ENCODE results near the gene PACSIN3.
"Not testable (repeated sequence)": the region's sequence is repeated elsewhere in the genome, so short reads cannot be mapped to it uniquely, and the experiment has no call there.

The PACSIN3 gene

GRCh38 chr11:47191137-47191536, 4.9 kb upstream of the PACSIN3 start:
- DNase-seq = not testable (repeated sequence)

- DNase-seq = no peak
Observed at GRCh38 chr11:47189100-47189834, 3.0 kb upstream of the PACSIN3 start.

GRCh38 chr11:47188259-47188658, 2.0 kb upstream of the PACSIN3 start:
- DNase-seq = no peak

- no peak for DNase-seq
Observed at GRCh38 chr11:47187723-47188122, 1.5 kb upstream of the PACSIN3 start.

GRCh38 chr11:47186700-47187695, 764 bp upstream of the PACSIN3 start:
- peak; percentile 22 to 24 for DNase-seq

GRCh38 chr11:47185305-47186075, 744 bp downstream of the PACSIN3 start:
- DNase-seq = no peak

- DNase-seq = no peak
Observed at GRCh38 chr11:47184711-47185304, 1.4 kb downstream of the PACSIN3 start.

GRCh38 chr11:47183969-47184368, 2.3 kb downstream of the PACSIN3 start:
- DNase-seq = no peak

- no peak for DNase-seq
Observed at GRCh38 chr11:47183031-47183856, 3.0 kb downstream of the PACSIN3 start.

GRCh38 chr11:47182380-47182779, 3.9 kb downstream of the PACSIN3 start:
- DNase-seq = no peak

- DNase-seq = no peak
Observed at GRCh38 chr11:47181271-47181670, 5.0 kb downstream of the PACSIN3 start.

- no peak for DNase-seq
Observed at GRCh38 chr11:47180006-47180787, 6.0 kb downstream of the PACSIN3 start.

GRCh38 chr11:47179655-47179991, 6.6 kb downstream of the PACSIN3 start:
- DNase-seq = peak; percentile 43 to 59

GRCh38 chr11:47178737-47179654, 7.2 kb downstream of the PACSIN3 start:
- DNase-seq = no peak

GRCh38 chr11:47178316-47178715, 7.9 kb downstream of the PACSIN3 start:
- no peak for DNase-seq

GRCh38 chr11:47177846-47178245, 8.4 kb downstream of the PACSIN3 start:
- DNase-seq = no peak

GRCh38 chr11:47177229-47177845, 8.9 kb downstream of the PACSIN3 start:
- peak; percentile 87 to 92 for DNase-seq

GRCh38 chr11:47176328-47177228, 9.7 kb downstream of the PACSIN3 start, which contains the start of gene ARFGAP2:
Gene ARFGAP2, minus strand, starts transcription at chr11:47176879. Its CDS starts 26 bp downstream, at chr11:47176853.
- peak; percentile 97 to 98 for DNase-seq
